ENCODE results near the gene TLR9.

TLR9 gene

GRCh38 chr3:52215351-52215750, 10.1 kb downstream of the TLR9 start:
- Histone ChIP-seq H2BK120ac (ENCODE audit: low read depth, low read length) (no peak overlapping the region), H3K4me3 (ENCODE audit: low read length) (no peak overlapping the region), H3K4me1 (ENCODE audit: control insufficient read depth, low read depth, low read length) (no peaks in the 10 kb centered on the region), H3K79me1 (ENCODE audit: low read length) (no peaks in the 10 kb centered on the region), H4K5ac (ENCODE audit: low read length) (no peak overlapping the region), H3K27ac (ENCODE audit: low read depth, low read length) (no peak overlapping the region), H3K27me3 (ENCODE audit: insufficient read depth, low read length, poor library complexity) (no peaks in the 10 kb centered on the region), H2BK15ac (replicated peaks; ENCODE audit: low read depth) (no peak overlapping the region), H3K4ac (ENCODE audit: low read depth, low read length) (no peak overlapping the region), H3K9ac (ENCODE audit: low read length) (no peak overlapping the region), H3K79me2 (ENCODE audit: control insufficient read depth, insufficient read depth, low read length) (no peaks in the 10 kb centered on the region), H3K4me2 (ENCODE audit: low read length) (no peak overlapping the region), H2BK5ac (ENCODE audit: low read length) (no peak overlapping the region), H3K18ac (ENCODE audit: low read length) (no peak overlapping the region), H2AK5ac (ENCODE audit: low read length) (no peak overlapping the region), H4K8ac (ENCODE audit: low read depth, low read length) (no peak overlapping the region), H3K36me3 (ENCODE audit: control insufficient read depth, insufficient read depth, low read length) (peaks cover 16% of the 10 kb centered on the region), H3K23ac (ENCODE audit: low read length) (no peak overlapping the region), H3K56ac (ENCODE audit: low read length) (no peak overlapping the region)
- DNase-seq, result no peak
- no CpG with 5 or more reads among the region's 7 CpGs for WGBS (ENCODE audit: extremely low coverage, insufficient coverage, low lambda C conversion rate)

- Histone ChIP-seq H3K4me3 (ENCODE audit: low read length) (no peak overlapping the region), H3K27ac (ENCODE audit: low read depth, low read length) (no peak overlapping the region), H3K79me2 (ENCODE audit: control insufficient read depth, insufficient read depth, low read length) (no peaks in the 10 kb centered on the region), H2BK15ac (replicated peaks; ENCODE audit: low read depth) (no peak overlapping the region), H3K27me3 (ENCODE audit: insufficient read depth, low read length, poor library complexity) (no peaks in the 10 kb centered on the region), H3K36me3 (ENCODE audit: control insufficient read depth, insufficient read depth, low read length) (peaks cover 19% of the 10 kb centered on the region), H4K8ac (ENCODE audit: low read depth, low read length) (no peak overlapping the region), H3K79me1 (ENCODE audit: low read length) (no peaks in the 10 kb centered on the region), H3K4me2 (ENCODE audit: low read length) (no peak overlapping the region), H2BK5ac (ENCODE audit: low read length) (no peak overlapping the region), H4K5ac (ENCODE audit: low read length) (no peak overlapping the region), H3K18ac (ENCODE audit: low read length) (no peak overlapping the region), H3K56ac (ENCODE audit: low read length) (no peak overlapping the region), H2BK120ac (ENCODE audit: low read depth, low read length) (no peak overlapping the region), H3K4me1 (ENCODE audit: control insufficient read depth, low read depth, low read length) (no peaks in the 10 kb centered on the region), H2AK5ac (ENCODE audit: low read length) (no peak overlapping the region), H3K23ac (ENCODE audit: low read length) (no peak overlapping the region), H3K9ac (ENCODE audit: low read length) (no peak overlapping the region), H3K4ac (ENCODE audit: low read depth, low read length) (no peak overlapping the region)
- DNase-seq, result no peak
Measured at GRCh38 chr3:52213901-52214300, 11.5 kb downstream of the TLR9 start.

- H2BK120ac ChIP-seq (ENCODE audit: low read depth, low read length), result no peak overlapping the region
- no peak overlapping the region for H3K4me2 ChIP-seq (ENCODE audit: low read length)
- no peak overlapping the region for H3K9ac ChIP-seq (ENCODE audit: low read length)
- WGBS (ENCODE audit: extremely low coverage, insufficient coverage, low lambda C conversion rate), result no CpG with 5 or more reads among the region's 8 CpGs
- DNase-seq, result no peak
- no peak overlapping the region for H3K23ac ChIP-seq (ENCODE audit: low read length)
- H2BK15ac ChIP-seq (replicated peaks; ENCODE audit: low read depth), result no peak overlapping the region
- H3K18ac ChIP-seq (ENCODE audit: low read length), result no peak overlapping the region
- H3K4ac ChIP-seq (ENCODE audit: low read depth, low read length), result no peak overlapping the region
- no peaks in the 10 kb centered on the region for H3K79me1 ChIP-seq (ENCODE audit: low read length)
- H3K27me3 ChIP-seq (ENCODE audit: insufficient read depth, low read length, poor library complexity), result no peaks in the 10 kb centered on the region
- no peaks in the 10 kb centered on the region for H3K79me2 ChIP-seq (ENCODE audit: control insufficient read depth, insufficient read depth, low read length)
- H3K56ac ChIP-seq (ENCODE audit: low read length), result no peak overlapping the region
- H2BK5ac ChIP-seq (ENCODE audit: low read length), result no peak overlapping the region
- no peaks in the 10 kb centered on the region for H3K4me1 ChIP-seq (ENCODE audit: control insufficient read depth, low read depth, low read length)
- no peak overlapping the region for H2AK5ac ChIP-seq (ENCODE audit: low read length)
- H3K27ac ChIP-seq (ENCODE audit: low read depth, low read length), result no peak overlapping the region
- H3K4me3 ChIP-seq (ENCODE audit: low read length), result no peak overlapping the region
- H4K5ac ChIP-seq (ENCODE audit: low read length), result no peak overlapping the region
- peaks cover 25% of the 10 kb centered on the region for H3K36me3 ChIP-seq (ENCODE audit: control insufficient read depth, insufficient read depth, low read length)
- H4K8ac ChIP-seq (ENCODE audit: low read depth, low read length), result no peak overlapping the region
Measured at GRCh38 chr3:52213005-52213404, 12.4 kb downstream of the TLR9 start.

GRCh38 chr3:52211268-52211891, 14.1 kb downstream of the TLR9 start:
- Histone ChIP-seq H3K79me2 (ENCODE audit: control insufficient read depth, insufficient read depth, low read length) (no peaks in the 10 kb centered on the region), H3K36me3 (ENCODE audit: control insufficient read depth, insufficient read depth, low read length) (peaks cover 28% of the 10 kb centered on the region)

GRCh38 chr3:52210550-52211046, 14.8 kb downstream of the TLR9 start:
- Histone ChIP-seq H3K4ac (ENCODE audit: low read depth, low read length) (no peak overlapping the region), H3K23ac (ENCODE audit: low read length) (no peak overlapping the region), H2BK120ac (ENCODE audit: low read depth, low read length) (no peak overlapping the region), H3K4me2 (ENCODE audit: low read length) (no peak overlapping the region), H3K27me3 (ENCODE audit: insufficient read depth, low read length, poor library complexity) (no peaks in the 10 kb centered on the region), H3K4me3 (ENCODE audit: low read length) (no peak overlapping the region), H3K4me1 (ENCODE audit: control insufficient read depth, low read depth, low read length) (no peaks in the 10 kb centered on the region), H3K18ac (ENCODE audit: low read length) (no peak overlapping the region), H3K79me2 (ENCODE audit: control insufficient read depth, insufficient read depth, low read length) (no peaks in the 10 kb centered on the region), H4K5ac (ENCODE audit: low read length) (no peak overlapping the region), H3K56ac (ENCODE audit: low read length) (no peak overlapping the region), H3K27ac (ENCODE audit: low read depth, low read length) (no peak overlapping the region), H4K8ac (ENCODE audit: low read depth, low read length) (no peak overlapping the region), H3K9ac (ENCODE audit: low read length) (no peak overlapping the region), H3K36me3 (ENCODE audit: control insufficient read depth, insufficient read depth, low read length) (peaks cover 28% of the 10 kb centered on the region), H2BK5ac (ENCODE audit: low read length) (no peak overlapping the region), H2BK15ac (replicated peaks; ENCODE audit: low read depth) (no peak overlapping the region), H3K79me1 (ENCODE audit: low read length) (no peaks in the 10 kb centered on the region), H2AK5ac (ENCODE audit: low read length) (no peak overlapping the region)
- DNase-seq, result no peak
- no CpG with 5 or more reads among the region's 6 CpGs for WGBS (ENCODE audit: extremely low coverage, insufficient coverage, low lambda C conversion rate)

More at GRCh38 chr3:52211268-52211891, 14.1 kb downstream of the TLR9 start:
- Histone ChIP-seq H2AK5ac (ENCODE audit: low read length) (no peak overlapping the region), H3K56ac (ENCODE audit: low read length) (no peak overlapping the region), H3K27me3 (ENCODE audit: insufficient read depth, low read length, poor library complexity) (no peaks in the 10 kb centered on the region), H3K18ac (ENCODE audit: low read length) (no peak overlapping the region), H3K4ac (ENCODE audit: low read depth, low read length) (no peak overlapping the region), H3K9ac (ENCODE audit: low read length) (no peak overlapping the region), H3K23ac (ENCODE audit: low read length) (no peak overlapping the region), H3K4me3 (ENCODE audit: low read length) (no peak overlapping the region), H3K79me1 (ENCODE audit: low read length) (no peaks in the 10 kb centered on the region), H2BK120ac (ENCODE audit: low read depth, low read length) (no peak overlapping the region), H4K8ac (ENCODE audit: low read depth, low read length) (no peak overlapping the region), H3K4me2 (ENCODE audit: low read length) (no peak overlapping the region), H2BK5ac (ENCODE audit: low read length) (no peak overlapping the region), H3K4me1 (ENCODE audit: control insufficient read depth, low read depth, low read length) (no peaks in the 10 kb centered on the region), H3K27ac (ENCODE audit: low read depth, low read length) (no peak overlapping the region), H4K5ac (ENCODE audit: low read length) (no peak overlapping the region), H2BK15ac (replicated peaks; ENCODE audit: low read depth) (no peak overlapping the region)
- no CpG with 5 or more reads among the region's 18 CpGs for WGBS (ENCODE audit: extremely low coverage, insufficient coverage, low lambda C conversion rate)
- DNase-seq, result no peak

GRCh38 chr3:52210037-52210436, 15.4 kb downstream of the TLR9 start:
- Histone ChIP-seq H4K8ac (ENCODE audit: low read depth, low read length) (no peak overlapping the region), H3K27ac (ENCODE audit: low read depth, low read length) (no peak overlapping the region), H3K79me1 (ENCODE audit: low read length) (no peaks in the 10 kb centered on the region), H3K9ac (ENCODE audit: low read length) (no peak overlapping the region), H2BK5ac (ENCODE audit: low read length) (no peak overlapping the region), H3K4me1 (ENCODE audit: control insufficient read depth, low read depth, low read length) (no peaks in the 10 kb centered on the region), H3K4ac (ENCODE audit: low read depth, low read length) (no peak overlapping the region), H2BK120ac (ENCODE audit: low read depth, low read length) (no peak overlapping the region), H3K56ac (ENCODE audit: low read length) (no peak overlapping the region), H3K18ac (ENCODE audit: low read length) (no peak overlapping the region), H3K79me2 (ENCODE audit: control insufficient read depth, insufficient read depth, low read length) (no peaks in the 10 kb centered on the region), H3K36me3 (ENCODE audit: control insufficient read depth, insufficient read depth, low read length) (peaks cover 29% of the 10 kb centered on the region), H2BK15ac (replicated peaks; ENCODE audit: low read depth) (no peak overlapping the region), H3K27me3 (ENCODE audit: insufficient read depth, low read length, poor library complexity) (no peaks in the 10 kb centered on the region), H3K4me3 (ENCODE audit: low read length) (no peak overlapping the region), H3K4me2 (ENCODE audit: low read length) (no peak overlapping the region), H3K23ac (ENCODE audit: low read length) (no peak overlapping the region), H4K5ac (ENCODE audit: low read length) (no peak overlapping the region), H2AK5ac (ENCODE audit: low read length) (no peak overlapping the region)
- DNase-seq, result no peak

Measured in mesendoderm (in vitro differentiated cells).